CD4-positive, alpha-beta T cell treated with Interleukin-17A for 1 hour (primary cell): ENCODE results near the gene XRCC2.
A peak's percentile ranks its signal among the peaks of the same experiment; 100 is the strongest.
"Not testable (repeated sequence)": the region's sequence is repeated elsewhere in the genome, so short reads cannot be mapped to it uniquely, and the experiment has no call there.

ENCODE experiments used
- DNase-seq: peaks from one replicate; pipeline ENCODE4 v3.0.0-alpha.2; 2020

XRCC2 gene

DNA sequence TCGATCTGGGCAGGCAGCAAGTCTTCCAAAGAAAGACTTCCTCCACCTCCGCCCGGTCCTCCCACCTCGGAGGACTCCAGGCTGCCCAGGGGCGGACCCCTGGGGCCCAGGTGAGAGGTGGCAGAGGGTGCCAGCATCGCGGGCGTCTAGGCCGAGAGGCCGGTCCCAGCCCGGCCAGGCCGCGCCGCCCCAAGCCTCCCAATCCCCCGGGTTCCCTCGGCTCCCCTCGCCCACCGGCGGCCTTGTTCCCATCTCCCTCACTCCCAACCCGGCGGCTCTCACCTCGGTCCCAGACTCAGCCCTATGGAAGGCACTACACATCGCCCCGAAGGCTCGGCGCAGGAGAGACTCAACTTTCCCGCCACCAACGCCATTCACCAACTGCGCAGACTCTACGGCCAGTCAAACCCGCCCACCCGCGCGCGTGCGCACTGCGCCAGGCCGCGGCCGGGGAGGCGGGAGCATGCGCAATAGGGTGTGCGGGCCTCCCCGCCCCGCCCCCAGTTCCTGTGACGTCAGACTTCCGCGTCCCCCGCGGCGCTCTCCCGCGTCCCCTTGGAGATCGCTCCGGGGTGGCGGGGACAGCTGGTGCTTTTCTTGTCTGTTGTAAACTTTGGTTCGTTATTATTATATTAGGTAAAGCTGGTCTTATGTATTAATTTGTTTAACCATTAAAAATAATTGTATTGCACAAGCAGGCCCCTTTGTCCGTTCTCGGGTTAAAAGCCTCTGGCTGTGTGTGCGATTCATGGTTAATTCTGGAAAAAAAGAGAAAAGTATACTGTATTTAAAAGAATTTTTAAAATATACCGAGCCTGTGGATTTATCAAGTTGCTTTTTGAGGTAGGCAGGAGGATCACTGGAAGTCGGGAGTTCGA lies at the start of gene XRCC2:
Gene XRCC2 (minus strand): TSS at position 383 of the 878 bp plus-strand sequence. CDS start 62 bp downstream, at position 321.
- peak; percentile 93 for DNase-seq

DNA sequence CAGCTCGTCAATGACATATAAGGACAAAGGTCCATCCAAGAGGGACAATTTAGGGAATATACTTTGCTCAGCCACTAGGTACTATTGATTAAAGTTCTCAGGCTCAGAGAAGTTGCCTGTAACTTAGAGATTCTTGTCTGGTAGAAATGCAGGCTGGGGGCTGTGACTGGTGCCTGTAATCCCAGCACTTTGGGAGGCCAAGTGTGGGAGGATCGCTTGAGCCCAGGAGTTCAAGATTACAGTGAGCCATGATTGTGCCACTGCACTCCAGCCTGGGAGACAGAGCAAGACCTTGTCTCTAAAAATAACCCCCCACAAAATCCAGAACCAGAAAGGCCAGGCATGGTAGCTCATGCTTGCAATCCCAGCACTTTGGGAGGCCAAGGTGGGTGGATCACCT lies 47.4 kb upstream of the XRCC2 start:
- no peak for DNase-seq

DNA sequence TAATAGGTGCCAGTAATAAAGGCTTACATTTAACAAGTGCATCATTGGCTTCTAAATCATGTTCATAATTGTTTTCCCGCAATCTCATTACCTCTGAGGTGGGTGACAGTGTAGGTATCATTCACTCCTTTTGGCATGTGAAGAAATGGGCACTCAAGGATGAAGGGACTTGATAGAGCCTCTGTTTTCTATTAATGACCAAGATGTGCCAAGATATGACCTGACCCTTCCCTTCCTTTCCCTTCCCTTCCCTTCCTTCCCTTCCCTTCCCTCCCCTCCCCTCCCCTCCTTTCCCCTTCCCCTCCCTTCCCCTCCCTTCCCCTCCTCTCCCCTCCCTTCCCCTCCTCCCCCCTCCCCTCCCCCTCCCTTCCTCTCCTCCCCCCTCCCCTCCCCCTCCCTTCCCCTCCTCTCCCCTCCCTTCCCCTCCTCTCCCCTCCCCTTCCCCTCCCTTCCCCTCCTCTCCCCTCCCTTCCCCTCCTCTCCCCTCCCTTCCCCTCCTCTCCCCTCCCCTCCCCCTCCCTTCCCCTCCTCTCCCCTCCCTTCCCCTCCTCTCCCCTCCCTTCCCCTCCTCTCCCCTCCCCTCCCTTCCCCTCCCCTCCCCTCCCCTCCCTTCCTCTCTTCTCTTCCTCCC lies 36.6 kb upstream of the XRCC2 start:
- DNase-seq: not testable (repeated sequence)

DNA sequence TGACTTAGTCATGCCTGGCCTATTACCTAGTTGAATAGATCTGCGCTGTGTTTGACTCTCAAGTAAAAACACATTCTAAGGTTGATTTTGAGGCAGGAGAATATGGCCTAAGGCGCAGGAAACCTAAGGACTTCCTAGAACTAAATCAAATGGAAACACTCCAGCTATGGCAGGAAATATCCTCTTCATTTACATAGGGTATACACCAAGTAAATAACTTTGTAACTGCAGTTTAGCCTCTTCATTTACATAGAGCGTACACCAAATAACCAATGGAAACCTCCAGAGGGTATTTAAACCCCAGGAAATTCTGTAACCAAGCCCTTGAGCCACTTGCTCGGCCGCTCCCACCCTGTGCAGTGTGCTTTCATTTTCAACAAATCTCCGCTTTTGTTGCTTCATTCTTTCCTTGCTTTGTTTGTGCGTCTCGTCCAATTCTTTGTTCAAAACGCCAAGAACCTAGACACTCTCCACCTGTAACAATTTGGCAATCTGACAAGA lies 35.6 kb upstream of the XRCC2 start:
- no peak for DNase-seq

DNA sequence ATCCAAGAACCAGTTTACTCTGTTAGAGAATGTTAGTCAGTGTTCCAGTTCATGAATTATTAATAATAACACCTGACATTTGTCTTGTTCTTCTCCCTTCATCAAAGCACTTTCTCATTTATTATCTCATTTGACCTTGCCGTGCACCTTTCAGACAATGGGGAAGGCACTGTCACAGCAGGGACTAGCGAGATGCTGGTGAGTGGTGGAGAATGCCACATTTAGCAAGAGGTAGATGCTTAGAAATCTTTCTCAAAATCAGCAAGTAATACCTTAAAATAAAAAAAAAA lies 34.2 kb upstream of the XRCC2 start:
- no peak for DNase-seq

DNA sequence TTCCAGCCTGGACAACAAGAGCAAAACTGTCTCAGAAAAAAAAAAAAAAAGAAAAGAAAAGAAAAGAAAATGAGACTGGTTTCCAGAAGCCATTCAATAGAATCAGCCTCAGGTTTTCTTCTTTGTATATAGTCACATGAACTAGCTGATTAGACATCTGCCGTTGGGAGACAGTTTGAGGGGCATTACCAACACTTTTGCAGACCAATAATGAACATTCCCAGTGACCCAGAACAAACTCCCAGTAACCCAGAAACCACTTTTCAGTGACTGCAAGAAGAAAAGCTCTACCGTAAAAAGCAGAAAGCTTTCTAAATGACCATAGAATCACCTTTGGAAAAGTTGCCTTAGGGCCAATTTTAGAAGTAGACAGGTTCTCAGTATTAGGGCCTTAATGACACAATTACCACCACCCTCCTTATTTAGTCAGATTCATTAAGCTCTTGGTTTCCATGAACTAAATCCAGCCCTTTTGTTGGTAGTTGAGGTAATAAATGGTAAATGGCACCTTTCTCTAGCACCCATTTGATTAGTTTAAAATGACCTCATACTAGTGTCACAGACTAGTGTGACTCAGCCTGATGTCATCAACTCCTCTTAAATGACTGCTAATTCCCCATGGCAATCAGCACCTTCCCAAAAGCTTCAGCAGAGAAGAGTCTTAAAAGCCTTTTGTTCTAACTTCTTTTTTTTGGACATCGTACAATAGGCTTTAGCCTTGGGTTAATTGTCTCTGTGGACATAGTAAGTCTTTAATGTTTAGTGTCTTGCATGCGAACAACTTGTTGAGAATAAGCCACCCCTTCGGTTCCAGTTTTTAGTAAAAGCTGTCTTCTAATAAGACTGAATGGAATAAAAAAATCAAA lies 33.6 kb upstream of the XRCC2 start:
- DNase-seq: no peak

DNA sequence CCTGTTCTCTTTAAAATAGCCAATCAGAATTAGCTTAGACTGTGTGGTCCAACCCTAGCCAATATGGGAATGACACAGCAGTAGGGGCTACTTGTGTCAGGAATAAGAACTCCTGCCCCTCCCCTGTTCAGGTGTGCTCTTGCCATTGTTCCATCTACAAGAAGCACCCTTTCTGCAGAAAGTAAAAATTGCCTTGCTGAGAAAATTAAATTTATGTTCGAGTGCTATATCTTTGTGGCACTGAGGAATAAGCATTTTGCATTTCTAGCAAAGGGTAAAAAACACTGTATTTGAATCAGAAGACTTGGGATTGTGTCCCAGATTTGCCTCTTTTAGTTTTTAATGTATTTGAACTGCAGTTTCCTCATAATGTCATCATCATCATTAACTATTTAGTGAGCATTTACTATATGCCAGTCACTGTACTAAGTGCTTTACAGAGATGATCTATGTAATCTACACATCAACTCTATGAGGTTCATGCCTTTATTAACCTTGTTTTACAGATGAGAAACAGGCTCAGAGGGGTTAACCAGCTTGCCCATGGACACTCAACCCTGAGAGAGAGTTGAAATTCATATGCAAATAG lies 28.9 kb upstream of the XRCC2 start:
- DNase-seq: no peak

DNA sequence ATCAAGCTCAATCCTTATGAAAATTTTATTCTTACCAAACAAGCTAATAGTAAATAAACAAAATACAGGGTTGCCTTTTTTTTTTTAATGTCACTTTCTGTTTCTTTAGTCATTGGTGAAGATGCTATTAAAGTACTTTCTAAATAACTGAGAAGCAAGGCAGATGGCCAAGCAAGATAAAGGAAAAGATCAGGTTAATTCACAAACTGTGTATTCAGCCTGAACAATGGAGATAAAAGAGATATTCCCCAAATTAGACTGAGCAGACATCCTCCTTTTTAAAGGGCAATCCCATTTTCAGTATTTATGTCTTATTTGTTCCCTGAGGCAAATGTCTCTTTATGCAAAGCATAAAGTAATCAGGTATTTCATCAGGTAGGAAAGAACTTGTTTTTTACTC lies 23.1 kb upstream of the XRCC2 start:
- DNase-seq: no peak

DNA sequence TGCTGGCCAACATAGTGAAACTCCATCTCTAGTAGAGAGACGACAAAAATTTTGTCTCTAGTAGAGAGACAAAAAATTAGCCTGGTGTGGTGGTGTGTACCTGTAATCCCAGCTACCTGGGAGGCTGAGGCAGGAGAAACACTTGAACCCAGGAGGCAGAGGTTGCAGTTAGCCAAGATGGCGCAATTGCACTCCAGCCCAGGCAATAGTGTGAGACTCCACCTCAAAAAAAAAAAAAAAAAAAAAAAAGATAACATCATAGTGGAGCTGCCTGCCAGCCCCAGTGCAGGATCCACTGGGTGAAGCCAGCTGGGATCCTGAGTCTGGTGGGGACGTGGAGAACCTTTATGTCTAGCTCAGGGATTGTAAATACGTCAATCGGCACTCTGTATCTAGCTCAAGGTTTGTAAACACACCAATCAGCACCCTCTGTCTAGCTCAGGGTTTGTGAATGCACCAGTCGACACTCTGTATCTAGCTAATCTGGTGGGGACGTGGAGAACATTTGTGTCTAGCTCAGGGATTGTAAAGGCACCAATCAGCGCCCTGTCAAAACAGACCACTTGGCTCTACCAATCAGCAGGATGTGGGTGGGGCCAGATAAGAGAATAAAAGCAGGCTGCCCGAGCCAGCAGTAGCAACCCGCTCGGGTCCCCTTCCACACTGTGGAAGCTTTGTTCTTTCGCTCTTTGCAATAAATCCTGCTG lies 21.5 kb upstream of the XRCC2 start:
- not testable (repeated sequence) for DNase-seq

DNA sequence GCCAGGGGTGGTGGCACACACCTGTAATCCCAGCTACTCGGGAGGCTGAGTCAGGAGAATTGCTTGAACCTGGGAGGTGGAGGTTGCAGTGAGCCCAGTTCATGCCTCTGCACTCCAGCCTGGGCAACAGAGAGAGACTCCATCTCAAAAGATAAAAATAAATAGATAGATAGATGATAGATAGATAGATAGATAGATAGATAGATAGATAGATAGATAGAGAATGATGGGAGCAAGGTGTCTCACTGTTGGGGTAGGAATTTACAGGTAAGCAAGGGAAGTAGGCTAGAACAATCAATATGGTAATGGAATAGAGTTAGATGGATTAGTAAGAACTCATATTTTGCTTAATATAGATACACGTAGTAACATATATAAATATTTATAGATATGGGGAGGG lies 16.3 kb upstream of the XRCC2 start:
- DNase-seq: not testable (repeated sequence)

DNA sequence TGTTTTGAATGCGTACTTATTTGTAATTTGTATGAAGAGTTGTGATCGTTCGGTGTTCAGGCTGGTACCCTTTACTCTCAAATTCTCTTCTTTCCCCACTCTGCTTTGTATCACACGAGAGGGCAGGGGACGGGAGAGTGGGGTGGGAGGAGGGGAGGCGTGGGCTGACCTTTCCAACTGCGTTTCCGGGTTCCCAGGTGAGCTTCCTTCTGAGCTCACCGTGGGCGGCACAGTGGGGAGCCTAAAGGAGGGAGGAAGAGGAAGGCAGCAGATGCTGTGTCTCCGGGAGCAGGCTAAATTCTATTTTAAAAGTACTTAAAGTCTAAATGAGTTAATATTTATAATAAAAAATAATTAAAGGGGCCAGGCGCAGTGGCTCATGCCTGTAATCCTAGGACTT lies 7.4 kb upstream of the XRCC2 start:
- no peak for DNase-seq

DNA sequence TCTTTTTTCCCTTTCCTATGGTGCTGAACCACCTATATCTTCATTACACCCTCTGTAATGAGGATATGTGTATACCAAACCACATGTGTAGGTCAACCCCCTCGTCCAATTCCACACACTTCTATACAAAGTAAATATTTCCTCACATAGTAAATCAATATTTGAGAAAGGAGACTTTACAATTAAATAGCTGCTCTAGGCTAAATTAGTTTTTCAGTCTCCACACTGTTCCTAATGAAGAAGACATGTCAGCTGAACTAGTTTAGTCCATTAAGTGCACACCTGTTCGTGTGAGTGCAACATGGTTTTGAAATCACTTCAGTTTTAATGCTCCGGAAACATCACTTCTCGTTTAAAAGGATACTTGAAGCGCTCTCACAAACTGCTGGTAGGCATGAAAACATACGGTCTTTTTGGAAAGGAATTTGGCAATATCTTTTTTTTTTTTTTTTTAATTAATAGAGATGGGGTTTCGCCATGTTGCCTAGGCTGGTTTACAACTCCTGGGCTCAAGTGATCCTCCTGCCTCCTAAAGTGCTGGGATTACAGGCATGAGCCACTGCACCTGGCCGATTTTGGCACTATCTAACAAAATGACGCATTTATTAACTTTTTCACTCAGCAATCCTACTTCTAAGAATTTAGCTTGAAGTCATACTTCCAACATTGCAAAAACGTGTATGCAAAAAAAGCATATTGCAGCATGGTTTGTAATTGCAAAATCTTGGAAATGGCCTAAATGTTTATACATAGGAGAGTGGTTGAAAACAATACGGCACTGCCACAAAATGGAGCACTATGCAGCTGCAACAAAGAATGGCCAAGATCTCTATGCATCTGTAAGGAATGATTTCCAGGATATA lies 2.1 kb upstream of the XRCC2 start:
- no peak for DNase-seq

DNA sequence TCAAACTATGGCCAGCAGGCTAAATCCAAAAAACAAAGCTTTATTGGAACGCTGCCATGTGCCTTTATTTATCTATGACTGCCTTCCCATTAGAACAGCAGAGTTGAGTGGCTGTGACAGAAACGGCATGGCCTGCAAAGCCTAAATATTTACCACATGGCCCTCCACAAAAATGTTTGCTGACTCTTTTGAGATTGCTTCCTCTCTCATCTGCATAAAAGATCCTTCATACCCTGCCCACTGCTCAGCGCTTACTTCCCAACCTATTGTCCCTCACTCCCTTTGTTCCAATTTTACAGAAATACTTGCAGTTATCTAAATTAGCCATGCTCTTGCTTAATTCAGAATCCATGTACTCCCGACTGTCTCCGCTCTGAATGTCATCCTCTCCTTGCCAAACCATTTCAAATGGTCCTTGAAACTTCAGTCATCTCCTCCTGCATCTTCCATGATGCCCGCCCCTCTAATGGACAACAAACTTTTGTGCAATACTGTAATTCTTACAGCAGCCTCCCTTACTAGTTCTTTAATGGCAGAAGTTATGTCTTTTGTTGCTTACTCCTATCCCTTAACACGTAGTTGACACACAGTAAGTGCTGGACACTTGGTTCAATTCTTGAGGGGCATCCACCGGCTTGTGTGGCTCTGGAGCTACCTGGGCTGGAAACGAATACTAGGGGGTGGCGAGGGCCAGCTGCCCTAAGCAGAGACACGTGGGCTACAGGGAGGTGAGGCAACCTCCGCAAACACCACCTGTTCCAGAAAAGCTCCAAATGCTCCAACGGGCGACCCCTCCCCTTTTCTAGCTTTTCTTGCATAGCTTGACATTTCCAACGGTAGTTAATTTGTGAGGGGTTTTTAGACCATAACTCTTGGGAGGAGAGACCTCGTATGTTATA lies 832 bp downstream of the XRCC2 start:
- no peak for DNase-seq

DNA sequence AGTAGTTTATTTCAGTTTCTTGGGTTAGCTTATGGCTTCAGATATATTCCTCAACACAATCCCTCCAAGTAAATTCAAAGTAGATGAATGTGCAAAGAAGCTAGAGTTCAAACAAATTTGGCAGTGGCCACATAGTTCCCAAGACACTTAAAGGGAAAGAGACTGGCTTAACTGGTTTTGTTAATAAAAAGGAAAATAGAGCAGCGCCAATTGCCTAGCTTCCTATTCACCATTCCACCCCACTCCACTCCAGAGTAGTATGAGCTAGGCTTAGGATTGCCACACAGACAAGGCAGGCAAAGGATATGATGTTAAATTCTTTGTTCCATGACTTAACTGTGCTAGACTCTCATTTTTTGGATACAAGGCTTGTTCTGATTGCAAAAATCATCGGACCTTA lies 2.0 kb downstream of the XRCC2 start:
- DNase-seq: no peak

DNA sequence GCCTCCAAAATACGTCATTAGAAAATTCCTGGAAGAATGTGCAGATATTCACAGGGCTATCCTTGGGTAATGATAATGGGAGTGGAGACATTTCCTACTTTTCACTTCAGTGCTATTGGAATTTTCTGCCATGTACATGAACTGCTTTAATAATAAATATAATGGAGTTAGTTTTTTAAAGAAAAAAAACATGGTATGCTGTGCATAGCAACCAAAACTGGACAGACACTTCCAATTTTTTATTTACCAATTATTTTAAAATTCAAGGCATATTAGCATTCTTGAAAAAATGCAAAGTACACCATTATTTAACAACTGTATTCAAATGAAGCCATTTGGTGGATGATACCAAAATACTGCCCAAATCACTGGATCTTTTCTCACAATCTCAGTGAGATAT lies 3.3 kb downstream of the XRCC2 start:
- DNase-seq: no peak

DNA sequence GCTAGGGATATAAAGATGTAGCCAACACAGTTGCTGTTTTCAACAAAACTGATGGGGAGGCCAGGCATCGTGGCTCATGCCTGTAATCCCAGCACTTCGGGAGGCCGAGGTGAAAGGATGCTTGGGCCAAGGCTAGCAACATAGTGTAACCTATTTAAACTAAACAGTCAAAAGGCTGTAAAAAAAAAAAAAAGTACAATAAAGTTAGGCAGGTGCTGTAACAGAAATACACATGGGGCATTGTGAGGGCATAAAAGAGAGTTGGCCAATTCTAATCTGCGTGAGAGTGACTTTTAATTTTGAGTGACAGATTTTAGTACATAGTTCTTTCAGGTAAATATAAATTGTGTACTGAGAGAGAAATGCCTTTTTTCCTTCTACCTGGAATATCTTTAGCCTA lies 6.2 kb downstream of the XRCC2 start:
- DNase-seq: no peak

DNA sequence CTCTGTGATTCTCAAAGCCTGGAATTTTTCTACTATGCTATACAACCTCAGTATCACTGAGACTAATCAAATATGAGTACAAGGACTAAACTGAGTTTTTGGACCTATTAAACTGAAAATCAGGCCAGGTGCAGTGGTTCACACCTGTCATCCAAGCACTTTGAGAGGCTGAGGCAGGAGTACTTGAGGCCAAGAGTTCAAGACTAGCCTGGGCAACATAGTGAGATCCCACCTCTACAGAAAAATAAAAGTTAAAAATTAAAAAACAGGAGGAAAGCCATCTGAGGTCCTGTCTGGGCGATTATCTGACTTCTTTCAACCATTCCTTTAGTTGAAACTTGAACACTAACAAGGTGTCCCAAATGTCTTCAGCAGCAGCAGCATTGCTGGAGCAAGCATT lies 7.0 kb downstream of the XRCC2 start:
- no peak for DNase-seq

DNA sequence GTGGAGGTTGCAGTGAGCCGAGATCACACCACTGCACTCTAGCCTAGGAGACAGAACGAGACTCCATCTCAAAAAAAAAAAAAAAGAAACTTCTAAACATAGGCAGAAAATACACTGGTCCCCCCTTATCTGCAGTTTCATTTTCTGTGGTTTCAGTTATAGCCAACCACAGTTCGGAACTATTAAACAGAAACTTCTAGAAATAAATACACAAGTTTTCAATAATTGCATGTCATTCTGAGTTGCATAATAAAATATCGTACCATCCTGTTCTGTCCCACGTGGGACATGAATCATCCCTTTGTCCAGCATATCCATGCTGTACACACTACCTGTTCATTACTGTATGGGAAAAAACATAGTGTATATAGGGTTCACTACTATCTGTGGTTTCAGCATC lies 8.0 kb downstream of the XRCC2 start:
- no peak for DNase-seq

DNA sequence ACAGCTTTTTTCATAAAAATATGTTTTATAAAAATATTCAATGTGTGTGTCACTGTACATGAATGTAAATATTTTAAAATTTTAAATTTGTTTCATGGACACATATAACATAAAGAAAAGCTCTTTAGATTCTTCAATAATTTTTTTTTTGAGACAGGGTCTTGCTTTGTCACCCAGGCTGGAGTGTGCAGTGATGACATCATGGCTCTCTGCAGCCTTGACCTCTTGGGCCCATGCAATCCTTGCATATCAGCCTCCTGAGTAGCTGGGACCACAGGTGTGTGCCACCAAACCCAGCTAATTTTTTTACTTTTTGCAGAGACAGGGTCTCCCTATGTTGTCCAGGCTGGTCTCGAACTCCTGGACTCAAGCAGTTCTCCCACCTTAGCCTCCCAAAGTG lies 9.9 kb downstream of the XRCC2 start:
- no peak for DNase-seq

DNA sequence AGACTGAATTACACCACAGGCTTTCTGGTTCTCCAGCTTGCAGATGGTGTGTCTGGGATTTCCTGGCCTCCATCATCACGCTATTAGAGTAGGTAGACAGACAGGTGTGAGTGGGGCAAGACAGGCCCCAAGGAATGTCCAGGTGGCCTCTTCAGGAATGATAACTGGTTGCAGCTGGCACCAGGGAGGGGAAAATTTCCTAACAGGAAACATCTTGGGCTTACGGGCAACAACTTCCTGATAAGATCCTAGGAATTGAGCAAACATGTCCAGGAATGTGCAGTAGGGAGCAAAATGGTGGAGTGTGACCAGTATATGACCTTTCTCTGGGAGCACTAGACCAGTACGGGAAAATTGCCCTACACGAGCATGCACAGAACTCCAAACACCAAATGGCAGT lies 11.3 kb downstream of the XRCC2 start:
- DNase-seq: no peak
